HepG2 (cell line): Measurements from ENCODE around the gene FHDC1.

Experiments used
- CEBPB ChIP-seq: IDR thresholded peaks from 2 replicates; pipeline ENCODE4 v1.6.1; 2011; ENCODE audit warnings: low read depth, low read length, improper control_type of control experiment, borderline replicate concordance
- FOXP1 ChIP-seq, 2 experiments: fragments of 450-650 bp in 1 of 2; IDR thresholded peaks; 2 replicates each; pipeline ENCODE4 v1.6.1; 2017 to 2018; ENCODE audit warnings: antibody characterized with exemption in 1 of 2
- HIVEP1 ChIP-seq: sonication (generic); formaldehyde crosslinking; IDR thresholded peaks from 2 replicates; pipeline ENCODE4 v1.4.0; 2020; ENCODE audit warnings: mild to moderate bottlenecking, missing genetic modification reagents
- NFYB ChIP-seq: sonication (generic); formaldehyde crosslinking; IDR thresholded peaks from 2 replicates; pipeline ENCODE4 v1.4.0; 2020; ENCODE audit warnings: missing genetic modification reagents
- POLR2AphosphoS2 ChIP-seq: IDR thresholded peaks from 2 replicates; pipeline ENCODE4 v1.6.1; 2011; ENCODE audit warnings: low read depth, low read length, improper control_type of control experiment
- REST ChIP-seq, 2 experiments: IDR thresholded peaks; 2 replicates each; pipeline ENCODE4 v1.6.1; 2011 to 2012; ENCODE audit warnings: low read length in 2 of 2, borderline replicate concordance in 1 of 2, low read depth in 1 of 2, mild to moderate bottlenecking in 1 of 2, moderate library complexity in 1 of 2
- SIN3A ChIP-seq: IDR thresholded peaks from 2 replicates; pipeline ENCODE4 v1.6.1; 2011; ENCODE audit warnings: low read depth, mild to moderate bottlenecking, control low read depth, low read length, borderline replicate concordance
- SOX5 ChIP-seq: IDR thresholded peaks from 2 replicates; pipeline ENCODE4 v1.6.1; 2016; ENCODE audit warnings: borderline replicate concordance
- YY1 ChIP-seq: IDR thresholded peaks from 2 replicates; pipeline ENCODE4 v1.6.1; 2011; ENCODE audit warnings: low read length, low read depth, moderate library complexity, mild to moderate bottlenecking; ENCODE audit not compliant: insufficient read depth, insufficient replicate concordance
- ZBTB8A ChIP-seq: sonication (generic); formaldehyde crosslinking; IDR thresholded peaks from 2 replicates; pipeline ENCODE4 v1.4.0; 2020; ENCODE audit warnings: mild to moderate bottlenecking, low read depth, missing genetic modification reagents, borderline replicate concordance
- ZFP36L2 ChIP-seq: sonication (generic); formaldehyde crosslinking; IDR thresholded peaks from 2 replicates; pipeline ENCODE4 v1.4.0; 2020; ENCODE audit warnings: missing genetic modification reagents
- ZNF670 ChIP-seq: sonication (generic); formaldehyde crosslinking; IDR thresholded peaks from 2 replicates; pipeline ENCODE4 v1.8.0; 2022; ENCODE audit warnings: mild to moderate bottlenecking, missing genetic modification reagents, borderline replicate concordance
- ZSCAN20 ChIP-seq: sonication (generic); formaldehyde crosslinking; IDR thresholded peaks from 2 replicates; pipeline ENCODE4 v1.4.0; 2020; ENCODE audit warnings: missing genetic modification reagents, mild to moderate bottlenecking, borderline replicate concordance
- TF ChIP-seq, protein P1 (sequence below): sonication (generic); formaldehyde crosslinking; IDR thresholded peaks from 2 replicates; pipeline ENCODE4 v1.5.0; 2020; ENCODE audit warnings: mild to moderate bottlenecking, missing genetic modification reagents, moderate library complexity

- no peak for TF ChIP-seq YY1
- no peak for TF ChIP-seq ZFP36L2
- TF ChIP-seq ZSCAN20 (CRISPR knock-in tag) = no peak
- TF ChIP-seq FOXP1 (IDR thresholded peaks at IDR 0.05) = no peak
- TF ChIP-seq FOXP1 (CRISPR knock-in tag; IDR thresholded peaks at IDR 0.05) = no peak
- no peak for TF ChIP-seq SIN3A
- no peak for TF ChIP-seq HIVEP1 (CRISPR knock-in tag)
- TF ChIP-seq SOX5 = no peak
- no peak for TF ChIP-seq CEBPB
- TF ChIP-seq, protein P1, sequence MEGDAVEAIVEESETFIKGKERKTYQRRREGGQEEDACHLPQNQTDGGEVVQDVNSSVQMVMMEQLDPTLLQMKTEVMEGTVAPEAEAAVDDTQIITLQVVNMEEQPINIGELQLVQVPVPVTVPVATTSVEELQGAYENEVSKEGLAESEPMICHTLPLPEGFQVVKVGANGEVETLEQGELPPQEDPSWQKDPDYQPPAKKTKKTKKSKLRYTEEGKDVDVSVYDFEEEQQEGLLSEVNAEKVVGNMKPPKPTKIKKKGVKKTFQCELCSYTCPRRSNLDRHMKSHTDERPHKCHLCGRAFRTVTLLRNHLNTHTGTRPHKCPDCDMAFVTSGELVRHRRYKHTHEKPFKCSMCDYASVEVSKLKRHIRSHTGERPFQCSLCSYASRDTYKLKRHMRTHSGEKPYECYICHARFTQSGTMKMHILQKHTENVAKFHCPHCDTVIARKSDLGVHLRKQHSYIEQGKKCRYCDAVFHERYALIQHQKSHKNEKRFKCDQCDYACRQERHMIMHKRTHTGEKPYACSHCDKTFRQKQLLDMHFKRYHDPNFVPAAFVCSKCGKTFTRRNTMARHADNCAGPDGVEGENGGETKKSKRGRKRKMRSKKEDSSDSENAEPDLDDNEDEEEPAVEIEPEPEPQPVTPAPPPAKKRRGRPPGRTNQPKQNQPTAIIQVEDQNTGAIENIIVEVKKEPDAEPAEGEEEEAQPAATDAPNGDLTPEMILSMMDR (CRISPR knock-in tag) = no peak
- TF ChIP-seq ZNF670 (CRISPR knock-in tag) = no peak
- no peak for TF ChIP-seq POLR2AphosphoS2
- no peak for TF ChIP-seq NFYB
- no peak for TF ChIP-seq REST (IDR thresholded peaks at IDR 0.05; ENCODE audit: borderline replicate concordance in 1 of 2, low read depth in 1 of 2, low read length in 2 of 2)
- TF ChIP-seq ZBTB8A (CRISPR knock-in tag) = no peak
These were observed 39.3 kb upstream of the FHDC1 start for GRCh38 chr4:152896811-152897210.
